K562 (cell line): Measurements from ENCODE around the gene LMAN1L. TPM values are rescaled to one million over a fixed set of nuclear protein-coding genes. Genes with fewer than 3 reads are reported as not detected.

ENCODE experiments used
- CEBPG ChIP-seq, 3 experiments: fragments of 200-800 bp in 1 of 3; sonication (Bioruptor generic) in 1 of 3; sonication (generic) in 1 of 3; formaldehyde crosslinking in 1 of 3; IDR thresholded peaks in 2 of 3; conservative IDR thresholded peaks in 1 of 3; 2 replicates each; pipeline versions ENCODE4 v1.6.1 to v1.8.0; 2016 to 2022; ENCODE audit warnings: missing compliant biosample characterization in 2 of 3, missing genetic modification characterization in 2 of 3, mild to moderate bottlenecking in 1 of 3, missing genetic modification reagents in 1 of 3
- CHCHD3 ChIP-seq: fragments of 250-450 bp; sonication (Bioruptor Pico); IDR thresholded peaks from 2 replicates; pipeline ENCODE4 v2.1.2; 2022; ENCODE audit warnings: mild to moderate bottlenecking
- CREB5 ChIP-seq: fragments of 250-450 bp; sonication (Bioruptor Pico); IDR thresholded peaks from 2 replicates; pipeline ENCODE4 v1.5.0; 2020; ENCODE audit warnings: mild to moderate bottlenecking
- CREM ChIP-seq: IDR thresholded peaks from 2 replicates; pipeline ENCODE4 v1.6.1; 2014; ENCODE audit warnings: antibody characterized with exemption, low read depth
- CSDE1 ChIP-seq, 2 experiments: fragments of 450-650 bp; IDR thresholded peaks; 2 replicates each; pipeline ENCODE4 v1.6.1; 2016; ENCODE audit warnings: mild to moderate bottlenecking in 1 of 2
- ERF ChIP-seq: fragments of 450-650 bp; formaldehyde crosslinking; IDR thresholded peaks from 2 replicates; pipeline ENCODE4 v1.4.0; 2020; ENCODE audit warnings: mild to moderate bottlenecking, mixed read lengths
- ETS1 ChIP-seq: conservative IDR thresholded peaks from 2 replicates; pipeline ENCODE4 v1.6.1; 2011; ENCODE audit warnings: low read depth, mild to moderate bottlenecking, low read length; ENCODE audit not compliant: control insufficient read depth
- ETV1 ChIP-seq: fragments of 450-650 bp; conservative IDR thresholded peaks from 2 replicates; pipeline ENCODE4 v1.6.1; 2016; ENCODE audit warnings: missing genetic modification characterization, control low read depth, low read depth, missing compliant biosample characterization
- ETV6 ChIP-seq, 3 experiments: fragments of 150-350 bp in 1 of 3; sonication (generic) in 1 of 3; formaldehyde crosslinking in 1 of 3; IDR thresholded peaks; 2 replicates each; pipeline versions ENCODE4 v1.6.1 to v1.8.0; 2014 to 2022; ENCODE audit warnings: borderline replicate concordance in 2 of 3, low read depth in 2 of 3, antibody characterized with exemption in 1 of 3, low read length in 1 of 3, mild to moderate bottlenecking in 1 of 3, missing genetic modification reagents in 1 of 3
- KDM1A ChIP-seq, 2 experiments: fragments of 450-650 bp; IDR thresholded peaks; 2 replicates each; pipeline ENCODE4 v1.6.1; 2016; ENCODE audit warnings: mild to moderate bottlenecking in 2 of 2
- MAZ ChIP-seq, 2 experiments: fragments of 450-650 bp in 1 of 2; sonication (generic) in 1 of 2; formaldehyde crosslinking; IDR thresholded peaks in 1 of 2; conservative IDR thresholded peaks in 1 of 2; 2 replicates each; pipeline versions ENCODE4 v1.4.0 to v1.5.0; 2020; ENCODE audit warnings: mild to moderate bottlenecking in 1 of 2, missing genetic modification reagents in 1 of 2
- NR2C1 ChIP-seq, 2 experiments: fragments of 450-650 bp; IDR thresholded peaks; 2 replicates each; pipeline ENCODE4 v1.6.1; 2017; ENCODE audit warnings: mild to moderate bottlenecking in 2 of 2, antibody characterized with exemption in 1 of 2, inconsistent platforms in 1 of 2, missing compliant biosample characterization in 1 of 2, missing genetic modification characterization in 1 of 2
- NR2F6 ChIP-seq: fragments of 450-650 bp; formaldehyde crosslinking; IDR thresholded peaks from 2 replicates; pipeline ENCODE4 v1.4.0; 2020; ENCODE audit warnings: mild to moderate bottlenecking
- POLR2AphosphoS2 ChIP-seq: IDR thresholded peaks from 2 replicates; pipeline ENCODE4 v1.6.1; 2012; ENCODE audit warnings: low read length, improper control_type of control experiment
- SMARCA4 ChIP-seq: fragments of 450-650 bp; IDR thresholded peaks from 2 replicates; pipeline ENCODE4 v1.6.1; 2016
- STAT6 ChIP-seq: sonication (generic); formaldehyde crosslinking; IDR thresholded peaks from 2 replicates; pipeline ENCODE4 v1.8.1; 2023; ENCODE audit warnings: mild to moderate bottlenecking, missing genetic modification reagents
- ZBTB7A ChIP-seq: IDR thresholded peaks from 2 replicates; pipeline ENCODE4 v1.6.1; 2011; ENCODE audit warnings: low read depth, mild to moderate bottlenecking, low read length, moderate library complexity, borderline replicate concordance; ENCODE audit not compliant: control insufficient read depth
- ZC3H4 ChIP-seq: sonication (generic); formaldehyde crosslinking; IDR thresholded peaks from 2 replicates; pipeline ENCODE4 v1.9.0; 2021; ENCODE audit warnings: missing genetic modification reagents, borderline replicate concordance
- ZEB2 ChIP-seq: fragments of 450-650 bp; IDR thresholded peaks from 2 replicates; pipeline ENCODE4 v1.6.1; 2016
- ZNF175 ChIP-seq: fragments of 200-800 bp; sonication (Bioruptor generic); IDR thresholded peaks from 2 replicates; pipeline ENCODE4 v1.6.1; 2016; ENCODE audit warnings: low read depth, mild to moderate bottlenecking, missing genetic modification characterization, missing compliant biosample characterization
- ZNF551 ChIP-seq: fragments of 250-450 bp; sonication (Bioruptor Pico); IDR thresholded peaks from 2 replicates; pipeline ENCODE4 v1.5.0; 2021; ENCODE audit warnings: mild to moderate bottlenecking, moderate library complexity
- ZNF584 ChIP-seq: fragments of 200-800 bp; sonication (Bioruptor generic); IDR thresholded peaks from 2 replicates; pipeline ENCODE4 v1.6.1; 2016; ENCODE audit warnings: low read depth, mild to moderate bottlenecking, missing genetic modification characterization, missing compliant biosample characterization
- polyA plus RNA-seq, 8 experiments: library from polyadenylated mRNA; depleted of rRNA in 4 of 8; stranded (reverse) in 5 of 8; unstranded in 3 of 8; fragments of >200 nt; fragmentation: Nextera tagmentation in 2 of 8; fragmentation: Illumina TruSeq in 1 of 8; extraction: Ambion mirVana in 2 of 8; extraction: Trizol in 1 of 8; gene quantifications; 2 replicates each; pipeline versions ENCODE4 v1.2.1 to v1.2.3, GENCODE V29; 2011 to 2014; ENCODE audit warnings: inconsistent platforms in 1 of 8, missing spikeins in 1 of 8
- total RNA-seq, 7 experiments: library from RNA; depleted of rRNA in 6 of 7; stranded (reverse); fragments of >200 nt in 6 of 7; fragmentation: Illumina TruSeq in 2 of 7; extraction: Trizol in 2 of 7; gene quantifications; 2 replicates each; pipeline versions ENCODE4 v1.2.1 to v1.2.3, GENCODE V29; 2011 to 2021; ENCODE audit warnings: low replicate concordance in 1 of 7

The LMAN1L gene
- total and polyA plus RNA-seq, 9 of the 15 experiments (the other 6 are each of a cell fraction or from before 2014, with no cell fraction given) = not detected

- TF ChIP-seq CREB5 (CRISPR knock-in tag) = no peak
- no peak for TF ChIP-seq CSDE1 (IDR thresholded peaks at IDR 0.05)
- no peak for TF ChIP-seq ZNF584 (CRISPR knock-in tag)
- no peak for TF ChIP-seq NR2C1 (IDR thresholded peaks at IDR 0.05)
- TF ChIP-seq NR2C1 (tag; IDR thresholded peaks at IDR 0.05) = no peak
- peak; percentile 50; the same call in 1 of the 2 replicates for TF ChIP-seq CEBPG (CRISPR knock-in tag; IDR thresholded peaks at IDR 0.05)
- no peak for TF ChIP-seq CEBPG (tag; conservative IDR thresholded peaks at IDR 0.05 in 1 of 2, IDR thresholded peaks at IDR 0.05 in 1 of 2)
- TF ChIP-seq ETV1 (tag) = no peak
- TF ChIP-seq ETV6 (IDR thresholded peaks at IDR 0.05; ENCODE audit: borderline replicate concordance in 1 of 2, low read depth in 2 of 2, low read length in 1 of 2) = no peak
- TF ChIP-seq ETV6 (CRISPR knock-in tag; IDR thresholded peaks at IDR 0.05; ENCODE audit: borderline replicate concordance) = no peak
- no peak for TF ChIP-seq SMARCA4
- no peak for TF ChIP-seq NR2F6 (CRISPR knock-in tag)
- no peak for TF ChIP-seq ZNF551 (CRISPR knock-in tag)
- TF ChIP-seq ZNF175 (CRISPR knock-in tag) = no peak
- TF ChIP-seq KDM1A (IDR thresholded peaks at IDR 0.05) = peak in 1 of 2 experiments; percentile 35; a peak in 1 of 4 replicates
- no peak for TF ChIP-seq CREM
- 0 out of 2 replicates have a peak, but pooled peaks have one; percentile 39 for TF ChIP-seq ZBTB7A
- no peak for TF ChIP-seq ERF
- no peak for TF ChIP-seq ETS1
- no peak for TF ChIP-seq POLR2AphosphoS2
- no peak for TF ChIP-seq CHCHD3 (CRISPR knock-in tag)
- peak in 1 of 2 experiments; percentile 54; a peak in 2 of 4 replicates for TF ChIP-seq MAZ (CRISPR knock-in tag; conservative IDR thresholded peaks at IDR 0.05 in 1 of 2, IDR thresholded peaks at IDR 0.05 in 1 of 2)
- no peak for TF ChIP-seq ZEB2
- TF ChIP-seq ZC3H4 (CRISPR knock-in tag) = no peak
- TF ChIP-seq STAT6 (CRISPR knock-in tag) = no peak
Observed at GRCh38 chr15:74873756-74874424, 61.3 kb downstream of the LMAN1L start (continued).
